PC-3 (cell line): ENCODE data around the gene CNTLN. TPM values are rescaled to one million over a fixed set of nuclear protein-coding genes. Genes with fewer than 3 reads are reported as not detected.

Experiments
- ATAC-seq: fragments of 200-7000 bp; cut with Tn5 transposase; 2 replicates; pipeline ENCODE4 v1.9.1; 2020; ENCODE audit warnings: mild to moderate bottlenecking, moderate library complexity
- BruUV-seq: library from RNA; stranded (reverse); fragments of 400-500 nt; replicated peaks from 2 replicates; lab custom pipeline; 2021; lab: Mats Ljungman, UMichigan
- CTCF ChIA-PET: fragments of 300-600 bp; sonication (Branson Sonifier 250); formaldehyde crosslinking; loops from one replicate; lab custom pipeline; 2022; ENCODE audit warnings: antibody characterized with exemption; lab: Charles Lee
- POLR2A ChIA-PET: fragments of 300-600 bp; sonication (Branson Sonifier 250); formaldehyde crosslinking; loops from one replicate; lab custom pipeline; 2022; ENCODE audit warnings: antibody characterized with exemption; ENCODE audit not compliant: unreplicated experiment; lab: Charles Lee
- DNase-seq: peaks from one replicate; pipeline ENCODE4 v3.0.0-alpha.2; 2015
- H2AFZ ChIP-seq: fragments of 300-600 bp; sonication (generic); 2 replicates; pipeline ENCODE4 v1.6.0; 2016; ENCODE audit warnings: antibody characterized with exemption, low read length
- H3F3A ChIP-seq: fragments of 300-600 bp; sonication (generic); one replicate; pipeline ENCODE4 v1.6.0; 2017; ENCODE audit warnings: antibody characterized with exemption, low read length, control low read depth, mild to moderate bottlenecking; ENCODE audit not compliant: unreplicated experiment
- H3K27ac ChIP-seq: fragments of 300-600 bp; sonication (generic); 2 replicates; pipeline ENCODE4 v1.5.1; 2016; ENCODE audit warnings: mild to moderate bottlenecking, low read length
- H3K27me3 ChIP-seq: fragments of 300-600 bp; sonication (generic); 2 replicates; pipeline ENCODE4 v1.6.1; 2016; ENCODE audit warnings: low read length, mixed read lengths
- H3K36me3 ChIP-seq: fragments of 300-600 bp; sonication (generic); 2 replicates; pipeline ENCODE4 v1.6.1; 2016; ENCODE audit warnings: low read depth, mixed run types, low read length, mixed read lengths
- H3K4me1 ChIP-seq: fragments of 300-600 bp; sonication (generic); 2 replicates; pipeline ENCODE4 v1.5.1; 2016; ENCODE audit warnings: low read length; ENCODE audit not compliant: insufficient read depth
- H3K4me2 ChIP-seq: fragments of 300-600 bp; sonication (generic); 2 replicates; pipeline ENCODE4 v1.6.0; 2016; ENCODE audit warnings: low read length
- H3K4me3 ChIP-seq: fragments of 300-600 bp; sonication (generic); 2 replicates; pipeline ENCODE4 v1.5.1; 2016; ENCODE audit warnings: mild to moderate bottlenecking, low read length, mixed read lengths
- H3K79me2 ChIP-seq: fragments of 300-600 bp; sonication (generic); 2 replicates; pipeline ENCODE4 v1.6.1; 2017; ENCODE audit warnings: low read length, mixed read lengths
- H3K9ac ChIP-seq: fragments of 300-600 bp; sonication (generic); 2 replicates; pipeline ENCODE4 v1.6.0; 2016; ENCODE audit warnings: mild to moderate bottlenecking, low read length
- H3K9me2 ChIP-seq: fragments of 300-600 bp; sonication (generic); replicated peaks from 2 replicates; pipeline ENCODE4 v1.6.1; 2016; ENCODE audit warnings: mixed run types, low read length, mixed read lengths
- H3K9me3 ChIP-seq: fragments of 300-600 bp; sonication (generic); 2 replicates; pipeline ENCODE4 v1.6.1; 2016; ENCODE audit warnings: low read length, mixed read lengths
- H4K20me1 ChIP-seq: fragments of 300-600 bp; sonication (generic); 2 replicates; pipeline ENCODE4 v1.6.1; 2016; ENCODE audit warnings: low read length, mixed read lengths
- CTCF ChIP-seq: fragments of 300-600 bp; sonication (generic); conservative IDR thresholded peaks from 2 replicates; pipeline ENCODE4 v1.5.1; 2017; ENCODE audit warnings: antibody characterized with exemption, low read depth, mild to moderate bottlenecking, low read length
- EZH2 ChIP-seq: fragments of 300-600 bp; sonication (generic); IDR thresholded peaks from one replicate; pipeline ENCODE4 v1.6.1; 2017; ENCODE audit warnings: antibody characterized with exemption, mild to moderate bottlenecking, low read length; ENCODE audit not compliant: unreplicated experiment
- EZH2phosphoT487 ChIP-seq: fragments of 300-600 bp; sonication (generic); IDR thresholded peaks from 2 replicates; pipeline ENCODE4 v1.6.1; 2018; ENCODE audit warnings: mild to moderate bottlenecking, antibody characterized with exemption, low read length, borderline replicate concordance
- intact Hi-C: fragments of 100-400 bp; cut with micrococcal nuclease; formaldehyde crosslinking; loops from 2 replicates; pipeline ENCODE4 v1.9.0; 2023
- total RNA-seq: library from RNA; depleted of rRNA; stranded (reverse); fragments of >200 nt; gene quantifications from 2 replicates; pipeline ENCODE4 v1.2.3, GENCODE V29; 2014

CNTLN gene
- total RNA-seq, 1 experiment from 2014 or later: 6.9 TPM

GRCh38 chr9:17480966-17481365 lies 346.1 kb downstream of the CNTLN start:
- Histone ChIP-seq H3K27ac (no peak overlapping the region), H3K4me2 (no peak overlapping the region), H3F3A (no peaks in the 10 kb centered on the region), H3K27me3 (no peaks in the 10 kb centered on the region), H3K9me3 (no peaks in the 10 kb centered on the region), H3K9me2 (no peaks in the 10 kb centered on the region), H3K4me3 (no peak overlapping the region), H2AFZ (no peak overlapping the region), H3K36me3 (no peaks in the 10 kb centered on the region), H3K9ac (no peak overlapping the region), H4K20me1 (no peaks in the 10 kb centered on the region), H3K4me1 (no peaks in the 10 kb centered on the region), H3K79me2 (no peaks in the 10 kb centered on the region)
- ATAC-seq: no peak
- intact Hi-C loops: no loop called here
- ChIA-PET CTCF (no interaction called here), POLR2A (interaction anchor here (0.5 kb wide), 1 partner anchor 22 kb away, joined by 3 read pairs; no protein-coding TSS in a partner anchor)
- BruUV-seq: no TSS peak
- DNase-seq: no peak
- no peak for TF ChIP-seq EZH2phosphoT487
- TF ChIP-seq CTCF: no peak
- no peak for TF ChIP-seq EZH2

- TF ChIP-seq EZH2phosphoT487 (no peak), EZH2 (no peak), CTCF (no peak)
- Histone ChIP-seq H3K9ac (no peak overlapping the region), H4K20me1 (no peaks in the 10 kb centered on the region), H3F3A (no peaks in the 10 kb centered on the region), H3K79me2 (no peaks in the 10 kb centered on the region), H2AFZ (no peak overlapping the region), H3K36me3 (no peaks in the 10 kb centered on the region), H3K9me3 (no peaks in the 10 kb centered on the region), H3K4me3 (no peak overlapping the region), H3K27me3 (no peaks in the 10 kb centered on the region), H3K27ac (no peak overlapping the region), H3K9me2 (no peaks in the 10 kb centered on the region), H3K4me1 (no peaks in the 10 kb centered on the region), H3K4me2 (no peak overlapping the region)
- POLR2A ChIA-PET: no interaction called here
- no peak for DNase-seq
- CTCF ChIA-PET: no interaction called here
- ATAC-seq: no peak
- BruUV-seq: no TSS peak
- intact Hi-C loops: no loop called here
Measured at GRCh38 chr9:17481565-17481964, 346.7 kb downstream of the CNTLN start.

- Histone ChIP-seq H3K9ac (no peak overlapping the region), H3K9me2 (no peaks in the 10 kb centered on the region), H3K9me3 (no peaks in the 10 kb centered on the region), H3K36me3 (no peaks in the 10 kb centered on the region), H4K20me1 (no peaks in the 10 kb centered on the region), H3F3A (no peaks in the 10 kb centered on the region), H2AFZ (no peak overlapping the region), H3K79me2 (no peaks in the 10 kb centered on the region), H3K4me2 (no peak overlapping the region), H3K4me1 (no peaks in the 10 kb centered on the region), H3K4me3 (no peak overlapping the region), H3K27ac (no peak overlapping the region), H3K27me3 (no peaks in the 10 kb centered on the region)
- BruUV-seq: no TSS peak
- intact Hi-C loops: no loop called here
- no peak for ATAC-seq
- POLR2A ChIA-PET: no interaction called here
- CTCF ChIA-PET: no interaction called here
- TF ChIP-seq CTCF (no peak), EZH2phosphoT487 (no peak), EZH2 (no peak)
- no peak for DNase-seq
Measured at GRCh38 chr9:17484906-17485305, 350.1 kb downstream of the CNTLN start.
